MM.1S (cell line): ENCODE measurements around the gene GBX2.

Source experiments
- DNase-seq: peaks from one replicate; pipeline ENCODE4 v3.0.0-alpha.2; 2015
- H2AFZ ChIP-seq: fragments of 300-600 bp; sonication (generic); 2 replicates; pipeline ENCODE4 v1.6.0; 2016; ENCODE audit warnings: antibody characterized with exemption, low read length
- H3F3A ChIP-seq: fragments of 300-600 bp; sonication (generic); 2 replicates; pipeline ENCODE4 v1.6.1; 2016; ENCODE audit warnings: mild to moderate bottlenecking, antibody characterized with exemption, low read length, moderate library complexity, mixed read lengths; ENCODE audit not compliant: insufficient read depth
- H3K27ac ChIP-seq: fragments of 300-600 bp; sonication (generic); 2 replicates; pipeline ENCODE4 v1.5.1; 2016; ENCODE audit warnings: mild to moderate bottlenecking, low read length
- H3K27me3 ChIP-seq: fragments of 300-600 bp; sonication (generic); replicated peaks from 2 replicates; pipeline ENCODE4 v1.6.0; 2016; ENCODE audit warnings: low read length; ENCODE audit not compliant: insufficient read depth
- H3K36me3 ChIP-seq: fragments of 300-600 bp; sonication (generic); replicated peaks from 2 replicates; pipeline ENCODE4 v1.6.1; 2016; ENCODE audit warnings: mild to moderate bottlenecking, low read length, mixed read lengths; ENCODE audit not compliant: insufficient read depth
- H3K4me1 ChIP-seq: fragments of 300-600 bp; sonication (generic); 2 replicates; pipeline ENCODE4 v1.6.1; 2016; ENCODE audit warnings: low read length, mixed read lengths
- H3K4me2 ChIP-seq: fragments of 300-600 bp; sonication (generic); 2 replicates; pipeline ENCODE4 v1.6.0; 2016; ENCODE audit warnings: low read depth, low read length
- H3K4me3 ChIP-seq: fragments of 300-600 bp; sonication (generic); 2 replicates; pipeline ENCODE4 v1.5.1; 2016; ENCODE audit warnings: low read length, mixed read lengths
- H3K79me2 ChIP-seq: fragments of 300-600 bp; sonication (generic); 2 replicates; pipeline ENCODE4 v1.6.1; 2016; ENCODE audit warnings: mixed run types, low read length, mixed read lengths
- H3K9ac ChIP-seq: fragments of 300-600 bp; sonication (generic); 2 replicates; pipeline ENCODE4 v1.6.1; 2016; ENCODE audit warnings: low read length, mixed read lengths
- H3K9me2 ChIP-seq: fragments of 300-600 bp; sonication (generic); replicated peaks from 2 replicates; pipeline ENCODE4 v1.6.1; 2016; ENCODE audit warnings: mild to moderate bottlenecking, low read length, mixed read lengths; ENCODE audit not compliant: insufficient read depth
- H3K9me3 ChIP-seq: fragments of 300-600 bp; sonication (generic); replicated peaks from 2 replicates; pipeline ENCODE4 v1.6.1; 2016; ENCODE audit warnings: mild to moderate bottlenecking, low read length, mixed read lengths; ENCODE audit not compliant: insufficient read depth
- H4K20me1 ChIP-seq: fragments of 300-600 bp; sonication (generic); 2 replicates; pipeline ENCODE4 v1.6.1; 2016; ENCODE audit warnings: mild to moderate bottlenecking, low read length, moderate library complexity, mixed read lengths; ENCODE audit not compliant: insufficient read depth
- EZH2 ChIP-seq: fragments of 300-600 bp; sonication (generic); optimal IDR thresholded peaks from 2 replicates; pipeline ENCODE3; 2017; ENCODE audit warnings: low read depth, mild to moderate bottlenecking, antibody characterized with exemption, low read length, mixed read lengths
- EZH2phosphoT487 ChIP-seq: fragments of 300-600 bp; sonication (generic); IDR thresholded peaks from 2 replicates; pipeline ENCODE4 v1.6.1; 2018; ENCODE audit warnings: antibody characterized with exemption, low read length
- TF ChIP-seq, protein P1 (sequence below): fragments of 300-600 bp; sonication (generic); IDR thresholded peaks from 2 replicates; pipeline ENCODE4 v1.5.1; 2016; ENCODE audit warnings: antibody characterized with exemption, low read length, mixed read lengths

The GBX2 gene

DNA sequence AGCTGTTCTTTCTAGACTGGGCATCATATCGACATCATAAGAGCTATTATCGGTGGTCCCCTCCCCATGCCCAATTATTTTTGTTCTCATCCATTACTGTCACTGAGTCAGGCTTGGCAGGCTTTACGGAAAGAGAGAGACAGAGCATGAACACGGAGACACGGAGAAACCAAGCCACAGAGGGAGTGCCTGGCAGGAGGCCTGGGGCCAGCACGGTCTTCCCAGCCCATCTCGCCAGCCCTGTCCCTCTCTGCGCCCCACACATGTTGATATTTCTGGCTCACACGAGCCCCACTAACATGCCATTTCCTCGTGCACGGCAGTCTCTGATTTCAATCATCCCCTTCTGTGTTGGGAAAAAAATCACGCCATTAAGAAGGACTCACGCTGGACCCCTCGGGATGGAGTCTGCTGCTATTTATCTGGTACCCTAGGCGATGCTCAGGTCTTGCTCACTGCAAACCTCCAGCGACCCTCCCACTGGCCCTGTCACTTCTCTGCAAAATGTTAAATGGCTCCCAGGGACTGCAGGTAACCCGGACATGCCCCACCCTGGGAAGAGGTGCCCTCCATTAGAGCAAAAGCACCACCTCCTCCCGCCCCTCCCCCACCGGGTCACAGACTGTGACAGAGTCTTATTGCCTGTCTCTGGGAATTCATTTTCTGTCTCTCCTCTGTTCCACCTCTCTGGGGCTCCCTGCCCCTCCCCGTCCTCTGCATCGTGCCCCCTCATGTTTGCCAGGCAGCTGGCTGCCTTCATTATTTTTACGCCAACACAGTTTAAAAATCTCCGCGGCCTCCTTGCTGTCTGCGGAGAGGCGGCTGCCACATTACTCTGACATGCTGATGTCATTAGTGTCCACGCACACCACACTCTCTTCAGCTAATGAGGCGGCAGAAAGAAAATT, 40.1 kb upstream of the GBX2 start:
- Histone ChIP-seq H4K20me1 (no peaks in the 10 kb centered on the region), H3K4me2 (no peak overlapping the region), H3F3A (no peaks in the 10 kb centered on the region), H3K9me3 (no peaks in the 10 kb centered on the region), H3K4me1 (no peaks in the 10 kb centered on the region), H3K27me3 (no peaks in the 10 kb centered on the region), H3K36me3 (no peaks in the 10 kb centered on the region), H3K9ac (no peak overlapping the region), H3K4me3 (no peak overlapping the region), H3K27ac (no peak overlapping the region), H2AFZ (no peak overlapping the region), H3K9me2 (no peaks in the 10 kb centered on the region), H3K79me2 (no peaks in the 10 kb centered on the region)
- TF ChIP-seq EZH2, result no peak
- TF ChIP-seq, protein P1, sequence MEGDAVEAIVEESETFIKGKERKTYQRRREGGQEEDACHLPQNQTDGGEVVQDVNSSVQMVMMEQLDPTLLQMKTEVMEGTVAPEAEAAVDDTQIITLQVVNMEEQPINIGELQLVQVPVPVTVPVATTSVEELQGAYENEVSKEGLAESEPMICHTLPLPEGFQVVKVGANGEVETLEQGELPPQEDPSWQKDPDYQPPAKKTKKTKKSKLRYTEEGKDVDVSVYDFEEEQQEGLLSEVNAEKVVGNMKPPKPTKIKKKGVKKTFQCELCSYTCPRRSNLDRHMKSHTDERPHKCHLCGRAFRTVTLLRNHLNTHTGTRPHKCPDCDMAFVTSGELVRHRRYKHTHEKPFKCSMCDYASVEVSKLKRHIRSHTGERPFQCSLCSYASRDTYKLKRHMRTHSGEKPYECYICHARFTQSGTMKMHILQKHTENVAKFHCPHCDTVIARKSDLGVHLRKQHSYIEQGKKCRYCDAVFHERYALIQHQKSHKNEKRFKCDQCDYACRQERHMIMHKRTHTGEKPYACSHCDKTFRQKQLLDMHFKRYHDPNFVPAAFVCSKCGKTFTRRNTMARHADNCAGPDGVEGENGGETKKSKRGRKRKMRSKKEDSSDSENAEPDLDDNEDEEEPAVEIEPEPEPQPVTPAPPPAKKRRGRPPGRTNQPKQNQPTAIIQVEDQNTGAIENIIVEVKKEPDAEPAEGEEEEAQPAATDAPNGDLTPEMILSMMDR, result no peak
- no peak for TF ChIP-seq EZH2phosphoT487
- no peak for DNase-seq

GRCh38 chr2:236207472-236207871, 39.3 kb upstream of the GBX2 start:
- DNase-seq, result no peak
- H3K27ac ChIP-seq, result no peak overlapping the region

DNA sequence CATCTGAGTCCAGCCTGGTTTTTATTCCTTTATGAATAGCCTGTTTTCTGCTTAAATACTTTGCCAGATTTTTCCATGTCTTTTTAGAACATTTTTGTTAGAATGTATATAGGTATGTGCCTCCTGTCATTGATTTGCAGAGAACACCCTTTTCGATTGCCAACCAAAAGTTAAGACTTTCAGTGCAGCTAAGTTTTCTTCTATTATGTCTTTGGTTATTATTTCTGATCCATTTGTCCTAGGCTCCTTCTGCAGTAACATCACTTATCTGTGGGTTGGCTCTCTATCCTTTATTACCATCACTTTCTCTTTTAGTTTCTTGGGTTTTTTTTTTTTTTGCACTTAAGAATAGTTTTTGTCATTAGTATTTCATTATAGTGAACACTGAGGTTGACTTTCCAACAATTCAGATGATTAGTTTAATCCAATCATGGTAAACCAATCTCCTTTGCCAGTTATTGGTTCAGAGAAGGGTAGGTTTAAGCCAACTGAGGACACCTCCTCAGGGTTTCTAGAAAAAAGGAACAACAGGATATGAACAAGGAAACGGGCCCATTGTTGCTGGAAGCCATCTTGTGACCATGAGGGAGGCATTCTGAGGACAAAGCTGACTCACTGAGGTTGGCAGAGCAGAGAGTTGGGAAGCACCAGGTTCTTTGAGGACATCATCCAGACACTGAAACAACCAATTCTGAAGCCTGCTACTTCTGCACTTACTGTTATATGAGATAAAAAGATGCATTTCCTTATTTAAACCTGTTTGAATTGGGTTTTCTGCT, 37.9 kb upstream of the GBX2 start:
- H4K20me1 ChIP-seq, result no peaks in the 10 kb centered on the region
- no peak overlapping the region for H3K4me3 ChIP-seq
- TF ChIP-seq EZH2phosphoT487 (no peak), EZH2 (no peak)
- TF ChIP-seq, protein P1, result no peak
- H3K27ac ChIP-seq, result no peak overlapping the region
- no peak overlapping the region for H2AFZ ChIP-seq
- H3K9me3 ChIP-seq, result no peaks in the 10 kb centered on the region
- H3K9ac ChIP-seq, result no peak overlapping the region
- DNase-seq, result no peak
- H3K27me3 ChIP-seq, result no peaks in the 10 kb centered on the region
- H3F3A ChIP-seq, result no peaks in the 10 kb centered on the region
- no peaks in the 10 kb centered on the region for H3K79me2 ChIP-seq
- H3K4me1 ChIP-seq, result no peaks in the 10 kb centered on the region
- H3K9me2 ChIP-seq, result no peaks in the 10 kb centered on the region
- H3K36me3 ChIP-seq, result no peaks in the 10 kb centered on the region
- no peak overlapping the region for H3K4me2 ChIP-seq

More at GRCh38 chr2:236207472-236207871, 39.3 kb upstream of the GBX2 start:
- Histone ChIP-seq H3K4me1 (no peaks in the 10 kb centered on the region), H3K9me2 (no peaks in the 10 kb centered on the region), H3K9ac (no peak overlapping the region), H3K9me3 (no peaks in the 10 kb centered on the region), H3K79me2 (no peaks in the 10 kb centered on the region), H3K4me3 (no peak overlapping the region), H3K4me2 (no peak overlapping the region), H3F3A (no peaks in the 10 kb centered on the region), H3K36me3 (no peaks in the 10 kb centered on the region), H2AFZ (no peak overlapping the region), H3K27me3 (no peaks in the 10 kb centered on the region), H4K20me1 (no peaks in the 10 kb centered on the region)
- TF ChIP-seq, protein P1, result no peak
- TF ChIP-seq EZH2phosphoT487 (no peak), EZH2 (no peak)
